Caco-2 (cell line): Measurements from ENCODE around the gene NAAA. TPM values are rescaled to one million over a fixed set of nuclear protein-coding genes. Genes with fewer than 3 reads are reported as not detected.
"Not testable (repeated sequence)": the region's sequence is repeated elsewhere in the genome, so short reads cannot be mapped to it uniquely, and the experiment has no call there.

ENCODE experiments used
- BruUV-seq: library from RNA; stranded (reverse); fragments of 400-500 nt; replicated peaks from 2 replicates; lab custom pipeline; 2021; lab: Mats Ljungman, UMichigan
- CTCF ChIA-PET: fragments of 300-600 bp; sonication (Branson Sonifier 250); formaldehyde crosslinking; loops from one replicate; lab custom pipeline; 2022; ENCODE audit warnings: antibody characterized with exemption; lab: Charles Lee
- POLR2A ChIA-PET: fragments of 300-600 bp; sonication (Branson Sonifier 250); formaldehyde crosslinking; loops from one replicate; lab custom pipeline; 2022; ENCODE audit warnings: antibody characterized with exemption; lab: Charles Lee
- DNase-seq, 2 experiments: peaks; one replicate each; pipeline versions ENCODE4 v3.0.0 to v3.0.0-alpha.2; 2020 to 2022
- H3K27me3 ChIP-seq: replicated peaks from 2 replicates; pipeline ENCODE4 v1.6.0; 2011; ENCODE audit warnings: low read length; ENCODE audit not compliant: control insufficient read depth, insufficient read depth
- H3K36me3 ChIP-seq: 2 replicates; pipeline ENCODE4 v1.5.1; 2011; ENCODE audit warnings: low read length; ENCODE audit not compliant: control insufficient read depth, insufficient read depth
- H3K4me1 ChIP-seq: fragments of 250-450 bp; sonication (Bioruptor Pico); 2 replicates; pipeline ENCODE4 v1.5.1; 2020; ENCODE audit warnings: mild to moderate bottlenecking
- H3K4me3 ChIP-seq: 2 replicates; pipeline ENCODE4 v1.5.1; 2011; ENCODE audit warnings: low read depth, mild to moderate bottlenecking, control low read depth, low read length
- H3K9me3 ChIP-seq: fragments of 250-450 bp; sonication (Bioruptor Pico); 2 replicates; pipeline ENCODE4 v1.5.1; 2020; ENCODE audit warnings: mild to moderate bottlenecking, moderate library complexity
- H3K27ac Mint-ChIP-seq: one replicate; pipeline ENCODE4 v1.8.0; 2022; ENCODE audit warnings: mixed read lengths; ENCODE audit not compliant: unreplicated experiment
- H3K27me3 Mint-ChIP-seq: one replicate; pipeline ENCODE4 v1.8.0; 2022; ENCODE audit warnings: mixed read lengths; ENCODE audit not compliant: insufficient read depth, unreplicated experiment
- H3K36me3 Mint-ChIP-seq: one replicate; pipeline ENCODE4 v1.8.0; 2022; ENCODE audit warnings: mild to moderate bottlenecking, mixed read lengths; ENCODE audit not compliant: insufficient read depth, unreplicated experiment
- H3K4me1 Mint-ChIP-seq: one replicate; pipeline ENCODE4 v1.8.0; 2022; ENCODE audit warnings: low read depth, mixed read lengths; ENCODE audit not compliant: unreplicated experiment
- H3K4me3 Mint-ChIP-seq: one replicate; pipeline ENCODE4 v1.8.0; 2022; ENCODE audit warnings: mild to moderate bottlenecking, moderate library complexity, mixed read lengths; ENCODE audit not compliant: unreplicated experiment
- H3K9me3 Mint-ChIP-seq: one replicate; pipeline ENCODE4 v1.8.0; 2022; ENCODE audit warnings: mixed read lengths; ENCODE audit not compliant: unreplicated experiment
- CTCF ChIP-seq, 2 experiments: fragments of 200-600 bp in 1 of 2; IDR thresholded peaks; 1 replicate in 1 of 2; 2 replicates in 1 of 2; pipeline versions ENCODE4 v1.5.1 to v1.8.0; 2011 to 2022; ENCODE audit warnings: antibody characterized with exemption in 1 of 2, control low read depth in 1 of 2, inconsistent platforms in 1 of 2, low read depth in 1 of 2, low read length in 1 of 2, mild to moderate bottlenecking in 1 of 2, moderate library complexity in 1 of 2; ENCODE audit not compliant: insufficient read depth in 1 of 2, severe bottlenecking in 1 of 2, unreplicated experiment in 1 of 2
- intact Hi-C: fragments of 100-400 bp; cut with micrococcal nuclease; formaldehyde crosslinking; loops from one replicate; pipeline ENCODE4 v1.10.0; 2022; ENCODE audit not compliant: unreplicated experiment
- total RNA-seq: library from RNA; stranded (reverse); gene quantifications from 2 replicates; pipeline ENCODE4 v1.2.3, GENCODE V29; 2022

The NAAA gene
- total RNA-seq, 1 experiment from 2014 or later, result 11.8 TPM

GRCh38 chr4:75912968-75913367 lies 27.8 kb downstream of the NAAA start:
- Mint-ChIP-seq H3K27me3 (no peaks in the 10 kb centered on the region), H3K9me3 (peaks cover 11% of the 10 kb centered on the region), H3K4me3 (no peak overlapping the region), H3K27ac (no peak overlapping the region), H3K4me1 (no peaks in the 10 kb centered on the region), H3K36me3 (no peaks in the 10 kb centered on the region)
- TF ChIP-seq CTCF (IDR thresholded peaks at IDR 0.05; ENCODE audit: insufficient read depth in 1 of 2, low read depth in 1 of 2, low read length in 1 of 2, severe bottlenecking in 1 of 2, unreplicated experiment in 1 of 2), result no peak
- intact Hi-C loops, result no loop called here
- Histone ChIP-seq H3K9me3 (no peaks in the 10 kb centered on the region), H3K4me3 (no peak overlapping the region), H3K36me3 (no peaks in the 10 kb centered on the region), H3K4me1 (0 out of 2 replicates have a peak, but pooled peaks cover 3% of the 10 kb centered on the region), H3K27me3 (no peaks in the 10 kb centered on the region)
- POLR2A ChIA-PET, result no interaction called here
- CTCF ChIA-PET, result interaction anchor here (0.6 to 2.3 kb wide), 2 partner anchors 28 to 174 kb away, joined by 3 to 5 read pairs; partner anchors contain the start of gene NAAA
- BruUV-seq, result no TSS peak
- DNase-seq, result no peak

GRCh38 chr4:75910831-75911230 lies 30.0 kb downstream of the NAAA start:
- POLR2A ChIA-PET, BruUV-seq, CTCF ChIA-PET: not testable (repeated sequence)

GRCh38 chr4:75909405-75909804 lies 31.4 kb downstream of the NAAA start:
- no peak for TF ChIP-seq CTCF (IDR thresholded peaks at IDR 0.05; ENCODE audit: insufficient read depth in 1 of 2, low read depth in 1 of 2, low read length in 1 of 2, severe bottlenecking in 1 of 2, unreplicated experiment in 1 of 2)
- CTCF ChIA-PET, result no interaction called here
- Mint-ChIP-seq H3K9me3 (peaks cover 11% of the 10 kb centered on the region), H3K4me1 (no peaks in the 10 kb centered on the region), H3K4me3 (no peak overlapping the region), H3K27ac (no peak overlapping the region), H3K27me3 (no peaks in the 10 kb centered on the region), H3K36me3 (no peaks in the 10 kb centered on the region)
- no peaks in the 10 kb centered on the region for H3K9me3 ChIP-seq
- no peaks in the 10 kb centered on the region for H3K36me3 ChIP-seq
- intact Hi-C loops, result no loop called here
- POLR2A ChIA-PET, result no interaction called here
- no peak overlapping the region for H3K4me3 ChIP-seq
- BruUV-seq, result no TSS peak
- 0 out of 2 replicates have a peak, but pooled peaks cover under 1% of the 10 kb centered on the region for H3K4me1 ChIP-seq
- no peak for DNase-seq
- H3K27me3 ChIP-seq, result no peaks in the 10 kb centered on the region

More at GRCh38 chr4:75910831-75911230, 30.0 kb downstream of the NAAA start:
- H3K4me1 Mint-ChIP-seq, H3K36me3 ChIP-seq, intact Hi-C loops, DNase-seq, H3K27me3 ChIP-seq, H3K4me3 Mint-ChIP-seq, H3K9me3 ChIP-seq, H3K4me3 ChIP-seq, H3K27me3 Mint-ChIP-seq, H3K36me3 Mint-ChIP-seq, H3K4me1 ChIP-seq, H3K27ac Mint-ChIP-seq: not testable (repeated sequence)
- H3K9me3 Mint-ChIP-seq, result peaks cover 11% of the 10 kb centered on the region
